NCI-H2196 (cell line): ENCODE data around the gene PPM1J.
A peak's percentile ranks its signal among the peaks of the same experiment; 100 is the strongest.

Experiments
- DNase-seq: peaks from one replicate; lab custom pipeline; 2025; ENCODE audit not compliant: unreplicated experiment; lab: John Stamatoyannopoulos, UW

Gene PPM1J

GRCh38 chr1:112707221-112708001, 7.7 kb downstream of the PPM1J start:
- DNase-seq, result peak; percentile 85

GRCh38 chr1:112706505-112707220, 8.5 kb downstream of the PPM1J start, which contains the start of gene RHOC:
RHOC (minus strand) TSS chr1:112707127; CDS start chr1:112703799, 3,328 bp downstream.
- peak; percentile 85 for DNase-seq

- DNase-seq, result peak; percentile 87
Measured at GRCh38 chr1:112704934-112705627, 10.1 kb downstream of the PPM1J start.

GRCh38 chr1:112704391-112704933, 10.7 kb downstream of the PPM1J start:
- no peak for DNase-seq

- no peak for DNase-seq
Measured at GRCh38 chr1:112703706-112704105, 11.4 kb downstream of the PPM1J start.

- no peak for DNase-seq
Measured at GRCh38 chr1:112702420-112703261, 12.5 kb downstream of the PPM1J start.

GRCh38 chr1:112702067-112702395, 13.1 kb downstream of the PPM1J start:
- no peak for DNase-seq

GRCh38 chr1:112701227-112702066, 13.7 kb downstream of the PPM1J start:
- no peak for DNase-seq

GRCh38 chr1:112700290-112701226, 14.6 kb downstream of the PPM1J start:
- peak; percentile 93 for DNase-seq

- DNase-seq, result no peak
Measured at GRCh38 chr1:112699425-112700144, 15.5 kb downstream of the PPM1J start.

- peak; percentile 91 for DNase-seq
Measured at GRCh38 chr1:112698366-112699310, 16.5 kb downstream of the PPM1J start.

- DNase-seq, result no peak
Measured at GRCh38 chr1:112697781-112698201, 17.3 kb downstream of the PPM1J start.

- no peak for DNase-seq
Measured at GRCh38 chr1:112696578-112697314, 18.4 kb downstream of the PPM1J start.

- no peak for DNase-seq
Measured at GRCh38 chr1:112695276-112695675, 19.9 kb downstream of the PPM1J start.

- DNase-seq, result no peak
Measured at GRCh38 chr1:112694363-112694929, 20.7 kb downstream of the PPM1J start.

- DNase-seq, result no peak
Measured at GRCh38 chr1:112693821-112694220, 21.3 kb downstream of the PPM1J start.
